Measurements from ENCODE around the gene KAT5.

The KAT5 gene

GRCh38 chr11:65708451-65708850 is 3.6 kb upstream of the KAT5 start:
- peaks cover 7 to 14% of the 10 kb centered on the region in 2 donors for H3K4me1 ChIP-seq (ENCODE audit: control insufficient read depth in 2 of 2, insufficient read depth in 2 of 2, low read length in 2 of 2)
- H3K9ac ChIP-seq (ENCODE audit: low read depth in 1 of 2, low read length in 2 of 2) = no peak overlapping the region

DNA sequence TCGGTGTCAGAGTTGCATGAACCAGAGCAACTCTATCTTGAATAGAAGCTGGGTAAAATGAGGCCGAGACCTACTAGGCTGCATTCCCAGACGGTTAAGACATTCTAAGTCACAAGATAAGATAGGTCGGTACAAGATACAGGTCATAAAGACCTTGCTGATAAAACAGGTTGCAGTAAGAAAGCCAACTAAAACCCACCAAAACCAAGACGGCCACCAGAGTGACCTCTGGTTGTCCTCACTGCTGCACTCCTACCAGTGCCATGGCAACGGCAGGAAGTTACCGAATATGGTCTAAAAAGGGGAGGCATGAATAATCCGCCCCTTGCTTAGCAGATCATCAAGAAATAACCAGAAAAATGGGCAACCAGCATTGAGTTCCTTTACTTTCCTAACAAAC is 2.4 kb upstream of the KAT5 start:
- no peak overlapping the region for H3K27ac ChIP-seq (ENCODE audit: low read depth in 2 of 2, low read length in 2 of 2)
- H3K36me3 ChIP-seq (ENCODE audit: control insufficient read depth in 2 of 2, insufficient read depth in 2 of 2, low read length in 2 of 2) = peaks cover 14 to 16% of the 10 kb centered on the region in 2 donors
- peaks cover 7 to 14% of the 10 kb centered on the region in 2 donors for H3K4me1 ChIP-seq (ENCODE audit: control insufficient read depth in 2 of 2, insufficient read depth in 2 of 2, low read length in 2 of 2)
- H3K9me3 ChIP-seq (ENCODE audit: control insufficient read depth in 2 of 2, low read length in 2 of 2) = no peaks in the 10 kb centered on the region
- H3K9ac ChIP-seq (ENCODE audit: low read depth in 1 of 2, low read length in 2 of 2) = no peak overlapping the region
- H3K27me3 ChIP-seq (ENCODE audit: control insufficient read depth in 2 of 2, insufficient read depth in 2 of 2, low read length in 2 of 2) = no peaks in the 10 kb centered on the region
- no peak overlapping the region for H3K4me3 ChIP-seq (ENCODE audit: low read length in 2 of 2)

More at GRCh38 chr11:65708451-65708850, 3.6 kb upstream of the KAT5 start:
- Histone ChIP-seq H3K36me3 (ENCODE audit: control insufficient read depth in 2 of 2, insufficient read depth in 2 of 2, low read length in 2 of 2) (peaks cover 2 to 5% of the 10 kb centered on the region in 2 donors), H3K4me3 (ENCODE audit: low read length in 2 of 2) (no peak overlapping the region), H3K27me3 (ENCODE audit: control insufficient read depth in 2 of 2, insufficient read depth in 2 of 2, low read length in 2 of 2) (no peaks in the 10 kb centered on the region), H3K27ac (ENCODE audit: low read depth in 2 of 2, low read length in 2 of 2) (no peak overlapping the region), H3K9me3 (ENCODE audit: control insufficient read depth in 2 of 2, low read length in 2 of 2) (no peaks in the 10 kb centered on the region)

DNA sequence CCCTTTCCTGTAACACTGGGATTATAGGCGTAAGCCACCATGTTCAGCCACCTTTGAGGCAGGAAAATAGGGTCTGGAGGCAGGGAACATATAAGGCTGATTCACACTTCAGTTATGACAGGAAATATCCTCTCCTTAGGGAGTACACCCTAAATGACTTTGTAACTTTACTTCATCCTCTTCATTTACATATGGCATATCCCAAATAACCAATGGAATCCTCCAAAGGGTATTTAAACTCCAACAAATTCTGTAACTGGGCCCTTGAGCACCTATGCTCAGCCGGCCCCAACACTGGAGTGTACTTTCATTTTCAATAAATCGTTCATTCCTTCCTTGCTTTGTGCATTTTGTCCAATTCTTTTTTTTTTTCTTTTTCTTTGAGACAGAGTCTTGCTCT is 1.6 kb upstream of the KAT5 start:
- H3K36me3 ChIP-seq (ENCODE audit: control insufficient read depth in 2 of 2, insufficient read depth in 2 of 2, low read length in 2 of 2) = peaks cover 20 to 22% of the 10 kb centered on the region in 2 donors
- no peak overlapping the region for H3K27ac ChIP-seq (ENCODE audit: low read depth in 2 of 2, low read length in 2 of 2)
- no peaks in the 10 kb centered on the region for H3K27me3 ChIP-seq (ENCODE audit: control insufficient read depth in 2 of 2, insufficient read depth in 2 of 2, low read length in 2 of 2)
- peak overlapping the region in 1 of 2 donors; percentile 4 for H3K4me3 ChIP-seq (ENCODE audit: low read length in 2 of 2)
- peaks cover 7 to 14% of the 10 kb centered on the region in 2 donors for H3K4me1 ChIP-seq (ENCODE audit: control insufficient read depth in 2 of 2, insufficient read depth in 2 of 2, low read length in 2 of 2)
- H3K9ac ChIP-seq (ENCODE audit: low read depth in 1 of 2, low read length in 2 of 2) = no peak overlapping the region
- H3K9me3 ChIP-seq (ENCODE audit: control insufficient read depth in 2 of 2, low read length in 2 of 2) = no peaks in the 10 kb centered on the region

- H3K27ac ChIP-seq (ENCODE audit: low read depth in 2 of 2, low read length in 2 of 2) = peak overlapping the region; percentile 99 to 100
- H3K9me3 ChIP-seq (ENCODE audit: control insufficient read depth in 2 of 2, low read length in 2 of 2) = no peaks in the 10 kb centered on the region
- peak overlapping the region; percentile 93 to 97 for H3K4me3 ChIP-seq (ENCODE audit: low read length in 2 of 2)
- peaks cover 35 to 41% of the 10 kb centered on the region in 2 donors for H3K36me3 ChIP-seq (ENCODE audit: control insufficient read depth in 2 of 2, insufficient read depth in 2 of 2, low read length in 2 of 2)
- H3K27me3 ChIP-seq (ENCODE audit: control insufficient read depth in 2 of 2, insufficient read depth in 2 of 2, low read length in 2 of 2) = no peaks in the 10 kb centered on the region
- H3K4me1 ChIP-seq (ENCODE audit: control insufficient read depth in 2 of 2, insufficient read depth in 2 of 2, low read length in 2 of 2) = peaks cover 7 to 11% of the 10 kb centered on the region in 2 donors
- H3K9ac ChIP-seq (ENCODE audit: low read depth in 1 of 2, low read length in 2 of 2) = peak overlapping the region; percentile 87 to 95
These were observed 603 bp downstream of the KAT5 start for GRCh38 chr11:65712633-65713076.

- Histone ChIP-seq H3K9ac (ENCODE audit: low read depth in 1 of 2, low read length in 2 of 2) (no peak overlapping the region), H3K27ac (ENCODE audit: low read depth in 2 of 2, low read length in 2 of 2) (no peak overlapping the region), H3K36me3 (ENCODE audit: control insufficient read depth in 2 of 2, insufficient read depth in 2 of 2, low read length in 2 of 2) (peaks cover 42 to 48% of the 10 kb centered on the region in 2 donors), H3K9me3 (ENCODE audit: control insufficient read depth in 2 of 2, low read length in 2 of 2) (no peaks in the 10 kb centered on the region), H3K27me3 (ENCODE audit: control insufficient read depth in 2 of 2, insufficient read depth in 2 of 2, low read length in 2 of 2) (no peaks in the 10 kb centered on the region), H3K4me1 (ENCODE audit: control insufficient read depth in 2 of 2, insufficient read depth in 2 of 2, low read length in 2 of 2) (peaks cover 7 to 15% of the 10 kb centered on the region in 2 donors), H3K4me3 (ENCODE audit: low read length in 2 of 2) (peak overlapping the region in 1 of 2 donors; percentile 93)
These were observed 1.3 kb downstream of the KAT5 start for GRCh38 chr11:65713212-65713969.

- no peaks in the 10 kb centered on the region for H3K9me3 ChIP-seq (ENCODE audit: control insufficient read depth in 2 of 2, low read length in 2 of 2)
- no peak overlapping the region for H3K27ac ChIP-seq (ENCODE audit: low read depth in 2 of 2, low read length in 2 of 2)
- H3K4me3 ChIP-seq (ENCODE audit: low read length in 2 of 2) = no peak overlapping the region
- H3K27me3 ChIP-seq (ENCODE audit: control insufficient read depth in 2 of 2, insufficient read depth in 2 of 2, low read length in 2 of 2) = no peaks in the 10 kb centered on the region
- H3K9ac ChIP-seq (ENCODE audit: low read depth in 1 of 2, low read length in 2 of 2) = no peak overlapping the region
- peaks cover 50 to 55% of the 10 kb centered on the region in 2 donors for H3K36me3 ChIP-seq (ENCODE audit: control insufficient read depth in 2 of 2, insufficient read depth in 2 of 2, low read length in 2 of 2)
- peaks cover 17 to 22% of the 10 kb centered on the region in 2 donors for H3K4me1 ChIP-seq (ENCODE audit: control insufficient read depth in 2 of 2, insufficient read depth in 2 of 2, low read length in 2 of 2)
These were observed 2.4 kb downstream of the KAT5 start for GRCh38 chr11:65714433-65714832.

DNA sequence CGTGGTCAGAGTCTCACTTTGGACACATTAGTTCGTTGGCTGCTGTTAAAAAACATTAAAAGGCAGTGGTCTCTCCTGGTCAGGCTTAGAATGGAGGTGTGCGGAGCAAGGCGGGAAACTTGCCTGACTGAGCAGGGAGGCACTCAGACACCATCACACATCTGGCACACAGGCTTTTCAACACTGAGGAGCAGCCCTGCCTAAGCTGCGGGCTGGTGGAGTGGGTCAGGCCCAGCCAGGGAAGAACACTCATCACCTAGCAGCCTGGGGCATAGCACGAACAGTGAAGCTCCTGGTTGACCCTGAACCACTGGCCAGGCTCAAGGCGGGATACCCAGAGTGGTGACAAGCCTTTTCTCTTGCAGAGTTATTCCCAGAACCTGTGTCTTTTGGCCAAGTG is 4.2 kb downstream of the KAT5 start:
- Histone ChIP-seq H3K4me1 (ENCODE audit: control insufficient read depth in 2 of 2, insufficient read depth in 2 of 2, low read length in 2 of 2) (peaks cover 23 to 26% of the 10 kb centered on the region in 2 donors), H3K9me3 (ENCODE audit: control insufficient read depth in 2 of 2, low read length in 2 of 2) (no peaks in the 10 kb centered on the region), H3K27ac (ENCODE audit: low read depth in 2 of 2, low read length in 2 of 2) (no peak overlapping the region), H3K27me3 (ENCODE audit: control insufficient read depth in 2 of 2, insufficient read depth in 2 of 2, low read length in 2 of 2) (no peaks in the 10 kb centered on the region), H3K36me3 (ENCODE audit: control insufficient read depth in 2 of 2, insufficient read depth in 2 of 2, low read length in 2 of 2) (peaks cover 50 to 55% of the 10 kb centered on the region in 2 donors), H3K9ac (ENCODE audit: low read depth in 1 of 2, low read length in 2 of 2) (no peak overlapping the region), H3K4me3 (ENCODE audit: low read length in 2 of 2) (no peak overlapping the region)

- H3K36me3 ChIP-seq (ENCODE audit: control insufficient read depth in 2 of 2, insufficient read depth in 2 of 2, low read length in 2 of 2) = peaks cover 50 to 55% of the 10 kb centered on the region in 2 donors
- H3K4me3 ChIP-seq (ENCODE audit: low read length in 2 of 2) = no peak overlapping the region
- no peaks in the 10 kb centered on the region for H3K27me3 ChIP-seq (ENCODE audit: control insufficient read depth in 2 of 2, insufficient read depth in 2 of 2, low read length in 2 of 2)
- no peak overlapping the region for H3K9ac ChIP-seq (ENCODE audit: low read depth in 1 of 2, low read length in 2 of 2)
- H3K27ac ChIP-seq (ENCODE audit: low read depth in 2 of 2, low read length in 2 of 2) = no peak overlapping the region
- H3K9me3 ChIP-seq (ENCODE audit: control insufficient read depth in 2 of 2, low read length in 2 of 2) = no peaks in the 10 kb centered on the region
- peaks cover 23 to 26% of the 10 kb centered on the region in 2 donors for H3K4me1 ChIP-seq (ENCODE audit: control insufficient read depth in 2 of 2, insufficient read depth in 2 of 2, low read length in 2 of 2)
These were observed 4.8 kb downstream of the KAT5 start for GRCh38 chr11:65716774-65717405.

DNA sequence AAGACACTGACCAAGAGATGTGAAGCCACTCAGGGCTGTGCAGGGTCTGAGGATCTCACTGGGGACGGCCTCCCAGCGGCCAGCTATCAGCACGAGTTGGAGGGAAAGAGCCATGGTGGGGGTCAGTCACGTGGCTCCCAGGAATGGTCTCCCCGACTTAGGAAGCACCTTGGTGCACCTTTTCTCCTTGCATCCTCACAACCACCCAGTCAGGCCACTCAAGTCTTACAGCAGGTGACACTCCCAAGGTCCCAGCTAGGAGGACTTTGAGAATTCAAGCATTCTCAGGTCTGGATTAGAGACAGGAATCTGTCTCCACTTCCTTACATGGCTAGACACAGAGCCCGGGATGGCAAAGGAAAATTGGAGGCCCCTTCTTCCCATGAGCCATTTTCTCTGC is 5.9 kb downstream of the KAT5 start:
- Histone ChIP-seq H3K36me3 (ENCODE audit: control insufficient read depth in 2 of 2, insufficient read depth in 2 of 2, low read length in 2 of 2) (peaks cover 50 to 55% of the 10 kb centered on the region in 2 donors), H3K4me3 (ENCODE audit: low read length in 2 of 2) (no peak overlapping the region), H3K27me3 (ENCODE audit: control insufficient read depth in 2 of 2, insufficient read depth in 2 of 2, low read length in 2 of 2) (no peaks in the 10 kb centered on the region), H3K27ac (ENCODE audit: low read depth in 2 of 2, low read length in 2 of 2) (no peak overlapping the region), H3K4me1 (ENCODE audit: control insufficient read depth in 2 of 2, insufficient read depth in 2 of 2, low read length in 2 of 2) (peaks cover 20 to 22% of the 10 kb centered on the region in 2 donors), H3K9ac (ENCODE audit: low read depth in 1 of 2, low read length in 2 of 2) (no peak overlapping the region), H3K9me3 (ENCODE audit: control insufficient read depth in 2 of 2, low read length in 2 of 2) (no peaks in the 10 kb centered on the region)

GRCh38 chr11:65718531-65718930 is 6.5 kb downstream of the KAT5 start:
- H3K9ac ChIP-seq (ENCODE audit: low read depth in 1 of 2, low read length in 2 of 2) = no peak overlapping the region
- peaks cover 46 to 50% of the 10 kb centered on the region in 2 donors for H3K36me3 ChIP-seq (ENCODE audit: control insufficient read depth in 2 of 2, insufficient read depth in 2 of 2, low read length in 2 of 2)
- no peak overlapping the region for H3K27ac ChIP-seq (ENCODE audit: low read depth in 2 of 2, low read length in 2 of 2)
- no peaks in the 10 kb centered on the region for H3K9me3 ChIP-seq (ENCODE audit: control insufficient read depth in 2 of 2, low read length in 2 of 2)
- no peak overlapping the region for H3K4me3 ChIP-seq (ENCODE audit: low read length in 2 of 2)
- no peaks in the 10 kb centered on the region for H3K27me3 ChIP-seq (ENCODE audit: control insufficient read depth in 2 of 2, insufficient read depth in 2 of 2, low read length in 2 of 2)
- H3K4me1 ChIP-seq (ENCODE audit: control insufficient read depth in 2 of 2, insufficient read depth in 2 of 2, low read length in 2 of 2) = peaks cover 16 to 20% of the 10 kb centered on the region in 2 donors
